OCI-LY7 (cell line): Measurements from ENCODE around the gene MBL2. TPM values are rescaled to one million over a fixed set of nuclear protein-coding genes. Genes with fewer than 3 reads are reported as not detected.

ENCODE experiments used
- BruUV-seq: library from RNA; stranded (reverse); fragments of 400-500 nt; replicated peaks from 2 replicates; lab custom pipeline; 2021; lab: Mats Ljungman, UMichigan
- CTCF ChIA-PET: fragments of 300-600 bp; sonication (Branson Sonifier 250); formaldehyde crosslinking; loops from one replicate; lab custom pipeline; 2022; ENCODE audit warnings: antibody characterized with exemption; ENCODE audit not compliant: unreplicated experiment; lab: Charles Lee
- POLR2A ChIA-PET: fragments of 300-600 bp; sonication (Branson Sonifier 250); formaldehyde crosslinking; loops from one replicate; lab custom pipeline; 2022; ENCODE audit warnings: antibody characterized with exemption; lab: Charles Lee
- DNase-seq: peaks from one replicate; pipeline ENCODE4 v3.0.0-alpha.2; 2015; ENCODE audit warnings: low spot score
- H2AFZ ChIP-seq: fragments of 200-600 bp; sonication (generic), shearing (Covaris generic); 2 replicates; pipeline ENCODE4 v1.6.1; 2014; ENCODE audit warnings: mild to moderate bottlenecking, antibody characterized with exemption, low read length, moderate library complexity
- H3K27ac ChIP-seq: fragments of 200-600 bp; sonication (generic); 2 replicates; pipeline ENCODE4 v1.5.1; 2014; ENCODE audit warnings: mixed run types, low read depth, mild to moderate bottlenecking, moderate library complexity, low read length, inconsistent platforms; ENCODE audit not compliant: poor library complexity, severe bottlenecking
- H3K36me3 ChIP-seq: fragments of 200-600 bp; sonication (generic); 2 replicates; pipeline ENCODE4 v1.6.1; 2014; ENCODE audit warnings: mild to moderate bottlenecking, antibody characterized with exemption, low read length, moderate library complexity, mixed read lengths; ENCODE audit not compliant: insufficient read depth
- H3K4me1 ChIP-seq: fragments of 200-600 bp; sonication (generic); 2 replicates; pipeline ENCODE4 v1.5.1; 2014; ENCODE audit warnings: mild to moderate bottlenecking, low read length; ENCODE audit not compliant: insufficient read depth, poor library complexity, severe bottlenecking
- H3K4me2 ChIP-seq: fragments of 200-600 bp; sonication (generic); 2 replicates; pipeline ENCODE4 v1.6.1; 2014; ENCODE audit warnings: mild to moderate bottlenecking, low read length
- H3K4me3 ChIP-seq: fragments of 200-600 bp; sonication (generic); 2 replicates; pipeline ENCODE4 v1.5.1; 2014; ENCODE audit warnings: mild to moderate bottlenecking, low read depth, low read length; ENCODE audit not compliant: poor library complexity, severe bottlenecking
- H3K79me2 ChIP-seq: fragments of 200-600 bp; sonication (generic); 2 replicates; pipeline ENCODE4 v1.6.1; 2016; ENCODE audit warnings: low read depth, mild to moderate bottlenecking, low read length, moderate library complexity, mixed read lengths; ENCODE audit not compliant: insufficient read depth
- H3K9me2 ChIP-seq: fragments of 200-600 bp; sonication (generic); 2 replicates; pipeline ENCODE4 v1.6.1; 2016; ENCODE audit warnings: mild to moderate bottlenecking, low read length, mixed read lengths; ENCODE audit not compliant: insufficient read depth
- H3K9me3 ChIP-seq: fragments of 200-600 bp; sonication (generic); 2 replicates; pipeline ENCODE4 v1.6.1; 2014; ENCODE audit warnings: mild to moderate bottlenecking, mixed run types, low read length, mixed read lengths
- H4K20me1 ChIP-seq: fragments of 200-600 bp; sonication (generic); 2 replicates; pipeline ENCODE4 v1.6.1; 2014; ENCODE audit warnings: mild to moderate bottlenecking, antibody characterized with exemption, low read length, moderate library complexity, mixed read lengths; ENCODE audit not compliant: insufficient read depth
- CTCF ChIP-seq: fragments of 200-600 bp; sonication (generic); conservative IDR thresholded peaks from 2 replicates; pipeline ENCODE4 v1.5.1; 2014; ENCODE audit warnings: mild to moderate bottlenecking, antibody characterized with exemption, low read length, moderate library complexity, mixed read lengths
- EZH2phosphoT487 ChIP-seq: fragments of 200-600 bp; sonication (generic); IDR thresholded peaks from 2 replicates; pipeline ENCODE4 v1.6.1; 2018; ENCODE audit warnings: low read depth, borderline replicate concordance, mild to moderate bottlenecking, mixed run types, antibody characterized with exemption, low read length, moderate library complexity, mixed read lengths
- intact Hi-C: fragments of 100-400 bp; cut with micrococcal nuclease; formaldehyde crosslinking; loops from one replicate; pipeline ENCODE4 v1.10.0; 2022; ENCODE audit not compliant: unreplicated experiment
- total RNA-seq, 2 experiments: library from RNA; depleted of rRNA in 1 of 2; stranded (reverse); fragments of >200 nt in 1 of 2; shearing (Covaris generic) in 1 of 2; gene quantifications; 2 replicates each; pipeline ENCODE4 v1.2.3, GENCODE V29; 2014 to 2022

Gene MBL2
- total RNA-seq, 2 experiments from 2014 or later: not detected

GRCh38 chr10:52814506-52814905, 41.9 kb upstream of the MBL2 start:
- Histone ChIP-seq H2AFZ (peak overlapping the region; percentile 73), H3K9me3 (no peaks in the 10 kb centered on the region; the same call in 1 of the 2 replicates), H3K9me2 (no peaks in the 10 kb centered on the region), H3K4me2 (peak overlapping the region; percentile 55), H3K4me1 (peaks cover 36% of the 10 kb centered on the region), H3K4me3 (peak overlapping the region; percentile 36), H3K79me2 (no peaks in the 10 kb centered on the region), H3K27ac (peak overlapping the region; percentile 68), H4K20me1 (no peaks in the 10 kb centered on the region), H3K36me3 (no peaks in the 10 kb centered on the region)
- intact Hi-C loops: loop anchor here (10.0 kb wide), 1 partner anchor 140 kb away; no protein-coding TSS in a partner anchor
- DNase-seq: peak; percentile 84
- ChIA-PET CTCF (interaction anchor here (0.7 kb wide), 1 partner anchor 74 kb away, joined by 3 read pairs; no protein-coding TSS in a partner anchor), POLR2A (interaction anchor here (1.4 to 2.1 kb wide), 2 partner anchors 13 to 33 kb away, joined by 5 read pairs; no protein-coding TSS in a partner anchor)
- no TSS peak for BruUV-seq
- TF ChIP-seq EZH2phosphoT487 (no peak), CTCF (no peak)

- Histone ChIP-seq H3K9me2 (no peaks in the 10 kb centered on the region), H3K79me2 (no peaks in the 10 kb centered on the region), H3K27ac (no peak overlapping the region), H3K4me2 (no peak overlapping the region), H3K4me1 (peaks cover 28% of the 10 kb centered on the region), H3K36me3 (no peaks in the 10 kb centered on the region), H2AFZ (no peak overlapping the region), H4K20me1 (no peaks in the 10 kb centered on the region), H3K4me3 (no peak overlapping the region), H3K9me3 (no peaks in the 10 kb centered on the region; the same call in 1 of the 2 replicates)
- DNase-seq: no peak
- no peak for TF ChIP-seq CTCF
- TF ChIP-seq EZH2phosphoT487: no peak
- ChIA-PET CTCF (no interaction called here), POLR2A (interaction anchor here (0.6 to 1.3 kb wide), 2 partner anchors 11 to 195 kb away, joined by 3 to 4 read pairs; no protein-coding TSS in a partner anchor)
- intact Hi-C loops: loop anchor here (10.0 kb wide), 1 partner anchor 143 kb away; no protein-coding TSS in a partner anchor
- BruUV-seq: no TSS peak
Observed at GRCh38 chr10:52811776-52812175, 39.2 kb upstream of the MBL2 start.

- Histone ChIP-seq H3K4me2 (no peak overlapping the region), H3K27ac (no peak overlapping the region), H3K9me3 (no peaks in the 10 kb centered on the region; the same call in 1 of the 2 replicates), H3K9me2 (no peaks in the 10 kb centered on the region), H2AFZ (no peak overlapping the region), H3K4me1 (peaks cover 28% of the 10 kb centered on the region), H3K4me3 (no peak overlapping the region), H3K36me3 (no peaks in the 10 kb centered on the region), H4K20me1 (no peaks in the 10 kb centered on the region), H3K79me2 (no peaks in the 10 kb centered on the region)
- intact Hi-C loops: loop anchor here (10.0 kb wide), 1 partner anchor 144 kb away; no protein-coding TSS in a partner anchor
- ChIA-PET POLR2A (no interaction called here), CTCF (no interaction called here)
- DNase-seq: no peak
- BruUV-seq: no TSS peak
- no peak for TF ChIP-seq EZH2phosphoT487
- no peak for TF ChIP-seq CTCF
Observed at GRCh38 chr10:52810761-52811160, 38.2 kb upstream of the MBL2 start.
